ENCODE results near the gene FGF10.

Gene FGF10

GRCh38 chr5:44266882-44267576 lies 122.2 kb downstream of the FGF10 start:
- Histone ChIP-seq H3K79me2 (ENCODE audit: insufficient read depth, low read length) (no peaks in the 10 kb centered on the region), H2AFZ (ENCODE audit: low read depth, low read length) (no peak overlapping the region), H3K27me3 (ENCODE audit: insufficient read depth, low read length, poor library complexity) (no peaks in the 10 kb centered on the region), H3K4me2 (ENCODE audit: insufficient read depth, low read length) (no peak overlapping the region), H4K20me1 (ENCODE audit: insufficient read depth, low read length) (no peaks in the 10 kb centered on the region), H3K36me3 (ENCODE audit: insufficient read depth, low read length) (no peaks in the 10 kb centered on the region), H3K4me3 (ENCODE audit: low read depth in 1 of 2, low read length in 2 of 2) (no peak overlapping the region), H3K9ac (ENCODE audit: low read depth, low read length) (no peak overlapping the region), H3K27ac (ENCODE audit: low read length) (no peak overlapping the region), H3K9me3 (ENCODE audit: insufficient read depth, low read length, severe bottlenecking) (no peaks in the 10 kb centered on the region), H3K4me1 (ENCODE audit: insufficient read depth, low read length) (no peaks in the 10 kb centered on the region)
- DNase-seq (no peak), ATAC-seq (ENCODE audit: insufficient read depth, low read depth) (no peak)
- TF ChIP-seq EZH2 (IDR thresholded peaks at IDR 0.05; ENCODE audit: borderline replicate concordance, low read depth, low read length, severe bottlenecking) = no peak
- TF ChIP-seq CTCF (IDR thresholded peaks at IDR 0.05; ENCODE audit: borderline replicate concordance, extremely low read depth, low read length, poor library complexity, severe bottlenecking) = no peak

GRCh38 chr5:44265713-44266112 lies 123.5 kb downstream of the FGF10 start:
- Histone ChIP-seq H3K4me2 (ENCODE audit: insufficient read depth, low read length) (no peak overlapping the region), H3K9me3 (ENCODE audit: insufficient read depth, low read length, severe bottlenecking) (no peaks in the 10 kb centered on the region), H3K79me2 (ENCODE audit: insufficient read depth, low read length) (no peaks in the 10 kb centered on the region), H2AFZ (ENCODE audit: low read depth, low read length) (no peak overlapping the region), H3K4me3 (ENCODE audit: low read depth in 1 of 2, low read length in 2 of 2) (no peak overlapping the region), H3K27me3 (ENCODE audit: insufficient read depth, low read length, poor library complexity) (no peaks in the 10 kb centered on the region), H3K9ac (ENCODE audit: low read depth, low read length) (no peak overlapping the region), H3K4me1 (ENCODE audit: insufficient read depth, low read length) (no peaks in the 10 kb centered on the region), H3K27ac (ENCODE audit: low read length) (no peak overlapping the region), H4K20me1 (ENCODE audit: insufficient read depth, low read length) (no peaks in the 10 kb centered on the region), H3K36me3 (ENCODE audit: insufficient read depth, low read length) (no peaks in the 10 kb centered on the region)
- TF ChIP-seq CTCF (IDR thresholded peaks at IDR 0.05; ENCODE audit: borderline replicate concordance, extremely low read depth, low read length, poor library complexity, severe bottlenecking) = no peak
- TF ChIP-seq EZH2 (IDR thresholded peaks at IDR 0.05; ENCODE audit: borderline replicate concordance, low read depth, low read length, severe bottlenecking) = no peak
- ATAC-seq (ENCODE audit: insufficient read depth, low read depth) (no peak), DNase-seq (no peak)

GRCh38 chr5:44260793-44261192 lies 128.4 kb downstream of the FGF10 start:
- H2AFZ ChIP-seq (ENCODE audit: low read depth, low read length) = no peak overlapping the region
- H3K27me3 ChIP-seq (ENCODE audit: insufficient read depth, low read length, poor library complexity) = no peaks in the 10 kb centered on the region
- no peak overlapping the region for H3K9ac ChIP-seq (ENCODE audit: low read depth, low read length)
- H3K4me3 ChIP-seq (ENCODE audit: low read depth in 1 of 2, low read length in 2 of 2) = no peak overlapping the region
- H3K9me3 ChIP-seq (ENCODE audit: insufficient read depth, low read length, severe bottlenecking) = no peaks in the 10 kb centered on the region
- no peak for ATAC-seq (ENCODE audit: insufficient read depth, low read depth)
- TF ChIP-seq CTCF (IDR thresholded peaks at IDR 0.05; ENCODE audit: borderline replicate concordance, extremely low read depth, low read length, poor library complexity, severe bottlenecking) = no peak
- TF ChIP-seq EZH2 (IDR thresholded peaks at IDR 0.05; ENCODE audit: borderline replicate concordance, low read depth, low read length, severe bottlenecking) = no peak
- no peaks in the 10 kb centered on the region for H4K20me1 ChIP-seq (ENCODE audit: insufficient read depth, low read length)
- no peak overlapping the region for H3K27ac ChIP-seq (ENCODE audit: low read length)
- H3K4me1 ChIP-seq (ENCODE audit: insufficient read depth, low read length) = no peaks in the 10 kb centered on the region
- no peak for DNase-seq
- no peak overlapping the region for H3K4me2 ChIP-seq (ENCODE audit: insufficient read depth, low read length)
- no peaks in the 10 kb centered on the region for H3K79me2 ChIP-seq (ENCODE audit: insufficient read depth, low read length)
- no peaks in the 10 kb centered on the region for H3K36me3 ChIP-seq (ENCODE audit: insufficient read depth, low read length)

Measured in DND-41 (cell line).